Measurements from ENCODE around the gene MIDN.
"Not testable (repeated sequence)": the region's sequence is repeated elsewhere in the genome, so short reads cannot be mapped to it uniquely, and the experiment has no call there.

- TF ChIP-seq CTCF, POLR2A (IDR thresholded peaks at IDR 0.05): not testable (repeated sequence)
Measured at GRCh38 chr19:1246265-1247087, 1.9 kb upstream of the MIDN start.
